Activated T-cell treated with anti-CD3 and anti-CD28 coated beads, Interleukin-2, amount 50 U/mL, for 4 hours (primary cell): ENCODE data around the gene STX1B. TPM values are rescaled to one million over a fixed set of nuclear protein-coding genes. Genes with fewer than 3 reads are reported as not detected.
"Not testable (repeated sequence)": the region's sequence is repeated elsewhere in the genome, so short reads cannot be mapped to it uniquely, and the experiment has no call there.

Source experiments
- ATAC-seq, 2 donors: fragments of 200-7000 bp; cut with Tn5 transposase; one replicate each; pipeline ENCODE4 v1.10.0; 2021
- DNase-seq: peaks from one replicate; pipeline ENCODE4 v3.0.0-alpha.2; 2020
- H3K27me3 Mint-ChIP-seq: one replicate; pipeline ENCODE4 v1.8.0; 2021; ENCODE audit warnings: low read depth, mixed read lengths
- H3K36me3 Mint-ChIP-seq: one replicate; pipeline ENCODE4 v1.8.0; 2022; ENCODE audit warnings: mixed read lengths; ENCODE audit not compliant: insufficient read depth
- H3K4me1 Mint-ChIP-seq: one replicate; pipeline ENCODE4 v1.8.0; 2021; ENCODE audit warnings: low read depth, mixed read lengths
- H3K4me3 Mint-ChIP-seq: one replicate; pipeline ENCODE4 v1.8.0; 2021; ENCODE audit warnings: mild to moderate bottlenecking, moderate library complexity, mixed read lengths
- H3K9me3 Mint-ChIP-seq: one replicate; pipeline ENCODE4 v1.8.0; 2021; ENCODE audit warnings: mixed read lengths
- total RNA-seq, 3 donors: library from RNA; stranded (reverse); gene quantifications; one replicate each; pipeline ENCODE4 v1.2.1, GENCODE V29; 2021

Gene STX1B
- total RNA-seq, 3 donors from 2014 or later: 0.25 to 0.69 (median 0.43) TPM

DNA sequence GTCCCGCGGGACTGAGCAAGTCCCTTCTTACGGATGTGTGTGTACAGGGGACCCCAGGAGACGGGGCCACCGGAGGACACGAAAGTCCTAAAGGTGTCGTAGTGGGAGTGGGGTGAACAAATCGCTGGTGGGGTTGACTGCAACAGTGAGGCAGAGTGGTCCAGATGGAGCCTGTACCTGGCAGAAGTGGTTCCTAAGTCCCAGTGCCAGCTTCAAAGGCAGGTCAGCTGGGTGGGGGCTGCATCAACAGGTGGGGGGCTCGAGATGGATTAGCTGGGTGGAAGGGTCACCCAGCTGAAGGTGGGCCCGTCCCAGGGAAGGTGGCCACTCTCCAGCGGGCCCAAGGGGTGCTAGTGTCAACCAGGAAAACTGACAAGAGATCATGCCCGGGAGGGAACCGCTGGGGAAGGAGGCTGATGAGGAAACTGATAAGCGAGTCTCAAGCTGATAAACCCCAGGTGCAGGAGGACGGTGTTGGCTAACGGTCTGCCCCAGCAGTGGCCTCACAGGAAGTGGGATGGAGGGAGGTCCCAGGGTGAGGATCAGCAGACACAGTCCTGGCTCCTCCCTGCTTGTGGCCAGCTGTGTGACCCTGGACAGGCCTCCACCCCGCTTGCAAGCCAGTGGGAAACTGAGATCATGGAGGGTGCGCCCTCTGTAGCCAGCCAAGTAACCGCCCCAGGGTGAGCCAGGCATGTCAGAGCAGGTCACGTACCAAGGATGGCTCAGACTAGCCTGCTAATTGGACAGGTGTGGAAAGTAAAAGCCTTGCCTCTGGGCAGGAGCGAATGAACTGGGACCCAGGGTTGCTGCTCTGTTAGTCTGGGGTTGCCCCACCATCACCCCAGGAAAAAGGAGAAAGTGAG is 60.6 kb downstream of the STX1B start:
- DNase-seq: no peak
- H3K27me3 Mint-ChIP-seq: no peaks in the 10 kb centered on the region
- H3K4me3 Mint-ChIP-seq: peak overlapping the region; percentile 82
- peak; percentile 27 to 44 for ATAC-seq
- H3K9me3 Mint-ChIP-seq: no peaks in the 10 kb centered on the region
- H3K36me3 Mint-ChIP-seq: peaks cover 7% of the 10 kb centered on the region
- peaks cover 17% of the 10 kb centered on the region for H3K4me1 Mint-ChIP-seq

DNA sequence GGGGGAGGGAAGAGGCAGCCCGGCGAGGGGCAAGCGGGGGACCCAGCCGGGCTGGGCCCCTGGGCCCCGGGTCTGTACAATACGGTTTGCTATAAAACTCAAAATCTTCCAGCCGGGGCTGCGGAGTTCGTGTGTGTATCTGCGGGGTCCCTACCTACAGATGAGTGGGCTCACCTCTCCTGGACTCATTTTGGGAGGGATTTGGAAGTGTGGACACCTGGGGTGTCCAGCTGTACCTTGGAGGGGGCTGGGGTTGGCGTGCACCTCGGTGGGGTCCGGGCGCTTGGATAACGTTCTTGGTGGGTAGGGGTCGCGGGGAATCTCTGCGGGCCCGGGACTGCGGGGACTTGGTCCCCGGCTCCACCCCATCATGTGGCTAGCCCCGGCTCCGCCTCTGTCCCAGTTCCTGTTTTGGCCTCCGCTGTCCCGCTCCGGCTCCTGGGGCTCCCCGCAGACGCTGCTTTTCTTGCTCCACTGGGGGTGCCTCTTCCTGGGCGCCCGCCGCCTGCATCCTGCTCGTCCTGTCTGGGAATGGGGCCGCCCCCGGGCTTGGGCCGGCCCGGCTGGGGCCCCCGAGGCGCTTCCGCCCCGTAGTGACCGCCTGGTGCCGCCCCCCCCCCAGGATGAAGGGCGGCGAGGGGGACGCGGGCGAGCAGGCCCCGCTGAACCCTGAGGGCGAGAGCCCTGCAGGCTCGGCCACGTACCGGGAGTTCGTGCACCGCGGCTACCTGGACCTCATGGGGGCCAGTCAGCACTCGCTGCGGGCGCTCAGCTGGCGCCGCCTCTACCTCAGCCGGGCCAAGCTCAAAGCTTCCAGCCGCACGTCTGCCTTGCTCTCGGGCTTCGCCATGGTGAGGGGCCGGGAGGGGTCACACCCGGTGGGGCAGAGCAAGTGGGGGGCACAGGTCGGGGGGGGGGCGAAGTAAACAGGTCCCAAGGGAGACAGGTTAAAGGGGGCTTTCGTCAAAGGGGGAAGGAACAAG is 61.5 kb downstream of the STX1B start, which contains the start of gene ORAI3:
ORAI3 (plus strand) TSS at position 402 of the 983 bp plus-strand sequence; CDS start at position 624, 222 bp downstream.
- H3K4me3 Mint-ChIP-seq: peak within 1 kb of the TSS; percentile 82
- peak; percentile 62 for ATAC-seq
- no peaks in the 10 kb centered on the region for H3K9me3 Mint-ChIP-seq
- peaks cover 17% of the 10 kb centered on the region for H3K4me1 Mint-ChIP-seq
- peak; percentile 23 for DNase-seq
- no peaks in the 10 kb centered on the region for H3K27me3 Mint-ChIP-seq
- H3K36me3 Mint-ChIP-seq: peaks cover 13% of the 10 kb centered on the region

- Mint-ChIP-seq H3K9me3 (no peaks in the 10 kb centered on the region), H3K36me3 (peaks cover 15% of the 10 kb centered on the region), H3K27me3 (no peaks in the 10 kb centered on the region), H3K4me1 (peaks cover 12% of the 10 kb centered on the region), H3K4me3 (no peak overlapping the region)
- ATAC-seq (no peak), DNase-seq (no peak)
Measured at GRCh38 chr16:30947859-30948666, 62.4 kb downstream of the STX1B start.

- H3K36me3 Mint-ChIP-seq: peaks cover 15% of the 10 kb centered on the region
- H3K9me3 Mint-ChIP-seq: no peaks in the 10 kb centered on the region
- H3K4me1 Mint-ChIP-seq: peaks cover 16% of the 10 kb centered on the region
- no peak for DNase-seq
- no peak overlapping the region for H3K4me3 Mint-ChIP-seq
- ATAC-seq: no peak
- no peaks in the 10 kb centered on the region for H3K27me3 Mint-ChIP-seq
Measured at GRCh38 chr16:30947541-30947858, 62.9 kb downstream of the STX1B start.

GRCh38 chr16:30946671-30947540 is 63.5 kb downstream of the STX1B start:
- Mint-ChIP-seq H3K36me3 (peaks cover 15% of the 10 kb centered on the region), H3K4me1 (peaks cover 21% of the 10 kb centered on the region), H3K27me3 (no peaks in the 10 kb centered on the region), H3K4me3 (no peak overlapping the region), H3K9me3 (no peaks in the 10 kb centered on the region)
- no peak for ATAC-seq
- DNase-seq: no peak

DNA sequence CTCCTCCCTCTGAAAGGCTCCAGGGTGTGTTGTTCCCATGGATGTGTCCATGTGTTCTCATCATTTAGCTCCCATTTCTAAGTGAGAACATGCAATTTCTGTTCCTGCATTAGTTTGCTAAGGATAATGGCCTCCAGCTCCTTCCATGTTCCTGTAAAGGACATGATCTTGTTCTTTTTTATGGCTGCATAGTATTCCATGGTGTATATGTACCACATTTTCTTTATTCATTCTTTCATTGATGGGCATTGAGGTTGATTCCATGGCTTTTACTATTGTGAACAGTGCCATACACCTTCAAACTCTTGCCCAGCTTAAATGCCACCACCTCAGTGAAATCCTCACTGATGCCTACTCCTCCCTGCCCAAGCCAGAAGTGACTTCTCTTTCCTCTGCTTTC is 66.1 kb downstream of the STX1B start:
- Mint-ChIP-seq H3K4me3 (no peak overlapping the region), H3K36me3 (peaks cover 15% of the 10 kb centered on the region), H3K4me1 (peaks cover 13% of the 10 kb centered on the region), H3K27me3 (no peaks in the 10 kb centered on the region), H3K9me3 (no peaks in the 10 kb centered on the region)
- DNase-seq (no peak), ATAC-seq (no peak)

- Mint-ChIP-seq H3K4me3 (peak overlapping the region; percentile 4), H3K4me1 (peaks cover 18% of the 10 kb centered on the region), H3K27me3 (no peaks in the 10 kb centered on the region), H3K36me3 (peaks cover 17% of the 10 kb centered on the region), H3K9me3 (no peaks in the 10 kb centered on the region)
- DNase-seq (no peak), ATAC-seq (peak; percentile 42 to 46)
Measured at GRCh38 chr16:30942426-30942806, 68.0 kb downstream of the STX1B start.

DNA sequence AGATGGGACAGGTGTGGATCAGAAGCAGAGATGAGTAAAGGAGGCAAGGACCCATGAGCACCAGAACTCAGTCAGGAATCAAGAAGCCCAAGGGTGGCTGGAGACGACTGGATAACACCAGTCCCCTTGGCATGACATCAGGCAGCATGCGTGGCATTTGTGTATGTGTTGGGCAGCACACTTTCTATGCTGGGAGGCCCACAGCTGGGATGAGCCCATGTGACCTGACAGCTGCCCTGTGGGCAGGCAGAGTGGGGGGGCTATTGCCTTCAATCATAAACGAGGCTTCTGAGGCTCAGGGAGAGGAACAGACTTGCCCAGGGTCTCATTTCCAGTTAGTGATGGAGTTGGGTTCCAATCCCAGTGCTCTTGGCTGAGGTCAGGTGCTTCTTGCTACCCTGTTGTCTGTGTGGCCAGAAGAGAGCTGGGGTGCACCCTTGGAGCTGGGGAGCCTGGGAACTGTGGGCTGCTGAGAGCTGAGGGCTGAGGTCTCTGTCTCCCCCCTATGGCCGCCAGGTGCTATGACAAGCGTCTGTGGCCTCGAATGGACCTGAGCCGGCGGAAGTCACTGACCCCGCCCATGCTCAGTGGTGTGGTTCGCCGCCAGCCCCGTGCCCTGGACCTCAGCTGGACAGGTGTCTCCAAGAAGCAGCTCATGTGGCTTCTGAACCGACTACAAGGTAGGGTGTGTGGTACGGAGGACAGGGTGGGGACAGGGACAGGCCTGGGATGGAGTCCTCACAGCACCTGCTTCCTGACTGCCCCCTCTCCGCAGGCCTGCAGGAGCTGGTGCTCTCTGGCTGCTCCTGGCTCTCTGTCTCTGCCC is 68.6 kb downstream of the STX1B start:
- Mint-ChIP-seq H3K36me3 (peaks cover 17% of the 10 kb centered on the region), H3K9me3 (no peaks in the 10 kb centered on the region)
- peak; percentile 54 for DNase-seq

DNA sequence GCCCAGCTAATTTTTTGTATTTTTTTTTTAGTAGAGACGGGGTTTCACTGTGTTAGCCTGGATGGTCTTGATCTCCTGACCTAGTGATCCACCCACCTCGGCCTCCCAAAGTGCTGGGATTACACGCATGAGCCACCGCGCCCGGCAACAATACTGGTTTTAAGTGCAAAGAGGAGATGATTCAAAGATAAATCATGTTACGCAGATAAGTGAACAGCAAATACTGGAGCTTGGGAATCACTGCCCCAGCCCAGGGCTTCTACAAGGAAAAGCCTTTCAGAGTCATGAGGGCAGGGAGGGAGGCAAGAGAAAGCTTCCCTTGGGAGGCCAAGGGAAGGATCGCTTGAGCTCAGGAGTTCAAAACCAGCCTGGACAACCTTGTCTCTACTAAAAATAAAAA is 70.9 kb downstream of the STX1B start:
- not testable (repeated sequence) for H3K9me3 Mint-ChIP-seq, ATAC-seq, H3K27me3 Mint-ChIP-seq, H3K4me3 Mint-ChIP-seq, DNase-seq
- H3K36me3 Mint-ChIP-seq: peaks cover 10% of the 10 kb centered on the region
- peaks cover 23% of the 10 kb centered on the region for H3K4me1 Mint-ChIP-seq

More for the DNA sequence above, 68.6 kb downstream of the STX1B start:
- peak; percentile 92 to 95 for ATAC-seq
- Mint-ChIP-seq H3K4me1 (peaks cover 20% of the 10 kb centered on the region), H3K27me3 (no peaks in the 10 kb centered on the region), H3K4me3 (peak overlapping the region; percentile 4)

Other genes starting within 250 kb of the STX1B start
- gene CFAP119, start 248.6 kb downstream of the STX1B start, total RNA-seq: 1 to 10 TPM; 2.8 to 4.7 (median 4.3) TPM
- gene RNF40, start 248.3 kb downstream of the STX1B start, total RNA-seq: 100 to 1,000 TPM; 111 to 115 (median 113) TPM
- 1 to 10 TPM; 5.3 to 7.0 (median 7.0) TPM for gene ZNF629, start 223.4 kb downstream of the STX1B start, total RNA-seq
- 10 to 100 TPM; 22.1 to 24.8 (median 23.7) TPM for gene BCL7C, start 116.6 kb downstream of the STX1B start, total RNA-seq
- under 1 TPM; 0.18 to 0.33 (median 0.28) TPM for gene CTF1, start 114.0 kb downstream of the STX1B start, total RNA-seq
- gene FBXL19, start 87.1 kb downstream of the STX1B start, total RNA-seq: 10 to 100 TPM; 25.8 to 31.3 (median 30.8) TPM
- 1 to 10 TPM; 1.5 to 3.3 (median 2.8) TPM for gene ORAI3, start 61.6 kb downstream of the STX1B start, total RNA-seq
- 10 to 100 TPM; 39.3 to 49.0 (median 40.5) TPM for gene SETD1A, start 52.9 kb downstream of the STX1B start, total RNA-seq
- 1 to 10 TPM; 1.2 to 2.0 (median 1.3) TPM for gene HSD3B7, start 25.4 kb downstream of the STX1B start, total RNA-seq
- 10 to 100 TPM; 53.1 to 81.7 (median 63.8) TPM for gene STX4, start 22.9 kb upstream of the STX1B start, total RNA-seq
- gene ZNF668, start 63.6 kb upstream of the STX1B start, total RNA-seq: 10 to 100 TPM; 18.1 to 19.4 (median 19.2) TPM
- 10 to 100 TPM; 22.3 to 26.1 (median 22.7) TPM for gene ZNF646, start 63.8 kb upstream of the STX1B start, total RNA-seq
- 1 to 10 TPM; 4.6 to 5.6 (median 4.9) TPM for gene PRSS53, start 78.3 kb upstream of the STX1B start, total RNA-seq
- 10 to 100 TPM; 62.8 to 63.8 (median 63.5) TPM for gene VKORC1, start 84.2 kb upstream of the STX1B start, total RNA-seq
- gene BCKDK, start 97.7 kb upstream of the STX1B start, total RNA-seq: 10 to 100 TPM; 41.9 to 46.5 (median 43.2) TPM
- 10 to 100 TPM; 59.8 to 63.9 (median 61.9) TPM for gene KAT8, start 107.0 kb upstream of the STX1B start, total RNA-seq
- under 1 TPM; 0.11 to 0.58 (median 0.38) TPM for gene PRSS8, start 125.1 kb upstream of the STX1B start, total RNA-seq
- gene PRSS36, start 139.4 kb upstream of the STX1B start, total RNA-seq: under 1 TPM in 2 of 3 donors, not detected in 1; 0.40 to 0.78 TPM
- 100 to 1,000 TPM; 783 to 850 (median 809) TPM for gene FUS, start 169.5 kb upstream of the STX1B start, total RNA-seq
- 1 to 10 TPM; 1.3 to 2.7 (median 2.5) TPM for gene PYCARD, start 192.1 kb upstream of the STX1B start, total RNA-seq
- not detected for gene TRIM72, start 203.5 kb upstream of the STX1B start, total RNA-seq
- not detected for gene PYDC1, start 206.5 kb upstream of the STX1B start, total RNA-seq
- gene ITGAM, start 249.3 kb upstream of the STX1B start, total RNA-seq: 1 to 10 TPM in 1 of 3 donors, under 1 TPM in 2; 0.90 to 1.8 (median 0.99) TPM